Measurements from ENCODE around the gene ERAP2.

DNA sequence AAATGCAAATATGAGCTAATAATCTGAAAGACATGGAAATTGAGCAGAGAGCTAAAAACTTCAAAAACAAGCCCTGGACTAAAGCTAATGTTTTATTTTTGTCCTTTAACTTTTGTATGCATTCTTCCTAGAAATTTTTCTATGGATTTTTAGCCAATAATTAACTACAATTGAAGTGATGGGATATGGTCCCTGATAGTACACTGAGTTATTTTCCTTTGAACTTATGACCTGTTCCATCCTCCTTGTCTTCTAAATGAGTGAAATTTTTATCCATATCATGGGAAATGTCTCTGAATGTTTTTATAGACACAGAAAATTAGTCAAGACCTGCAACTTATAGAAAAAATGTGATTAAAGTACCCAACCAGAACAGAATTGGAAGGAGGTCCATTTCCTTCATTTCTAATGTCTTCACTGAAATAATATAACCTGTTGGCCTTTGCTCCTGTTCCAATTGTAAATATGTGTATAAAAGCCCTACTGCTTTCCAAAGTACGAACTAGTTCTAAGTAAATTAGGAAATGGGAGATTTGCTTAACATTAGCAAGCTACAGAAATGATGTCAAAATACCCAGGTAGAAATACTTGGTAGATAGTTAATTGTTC lies 11.3 kb upstream of the ERAP2 start:
- TF ChIP-seq, protein P1, sequence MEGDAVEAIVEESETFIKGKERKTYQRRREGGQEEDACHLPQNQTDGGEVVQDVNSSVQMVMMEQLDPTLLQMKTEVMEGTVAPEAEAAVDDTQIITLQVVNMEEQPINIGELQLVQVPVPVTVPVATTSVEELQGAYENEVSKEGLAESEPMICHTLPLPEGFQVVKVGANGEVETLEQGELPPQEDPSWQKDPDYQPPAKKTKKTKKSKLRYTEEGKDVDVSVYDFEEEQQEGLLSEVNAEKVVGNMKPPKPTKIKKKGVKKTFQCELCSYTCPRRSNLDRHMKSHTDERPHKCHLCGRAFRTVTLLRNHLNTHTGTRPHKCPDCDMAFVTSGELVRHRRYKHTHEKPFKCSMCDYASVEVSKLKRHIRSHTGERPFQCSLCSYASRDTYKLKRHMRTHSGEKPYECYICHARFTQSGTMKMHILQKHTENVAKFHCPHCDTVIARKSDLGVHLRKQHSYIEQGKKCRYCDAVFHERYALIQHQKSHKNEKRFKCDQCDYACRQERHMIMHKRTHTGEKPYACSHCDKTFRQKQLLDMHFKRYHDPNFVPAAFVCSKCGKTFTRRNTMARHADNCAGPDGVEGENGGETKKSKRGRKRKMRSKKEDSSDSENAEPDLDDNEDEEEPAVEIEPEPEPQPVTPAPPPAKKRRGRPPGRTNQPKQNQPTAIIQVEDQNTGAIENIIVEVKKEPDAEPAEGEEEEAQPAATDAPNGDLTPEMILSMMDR (IDR thresholded peaks at IDR 0.05): no peak
- TF ChIP-seq POLR2AphosphoS5 (IDR thresholded peaks at IDR 0.05): no peak
- no peak for TF ChIP-seq POLR2A (IDR thresholded peaks at IDR 0.05)
- TF ChIP-seq EP300 (IDR thresholded peaks at IDR 0.05): no peak

All from sigmoid colon (tissue), 4 donors.